ENCODE data around the gene CHAT. TPM values are rescaled to one million over a fixed set of nuclear protein-coding genes. Genes with fewer than 3 reads are reported as not detected.

CHAT gene
- total RNA-seq, 2 experiments from 2014 or later = not detected

DNA sequence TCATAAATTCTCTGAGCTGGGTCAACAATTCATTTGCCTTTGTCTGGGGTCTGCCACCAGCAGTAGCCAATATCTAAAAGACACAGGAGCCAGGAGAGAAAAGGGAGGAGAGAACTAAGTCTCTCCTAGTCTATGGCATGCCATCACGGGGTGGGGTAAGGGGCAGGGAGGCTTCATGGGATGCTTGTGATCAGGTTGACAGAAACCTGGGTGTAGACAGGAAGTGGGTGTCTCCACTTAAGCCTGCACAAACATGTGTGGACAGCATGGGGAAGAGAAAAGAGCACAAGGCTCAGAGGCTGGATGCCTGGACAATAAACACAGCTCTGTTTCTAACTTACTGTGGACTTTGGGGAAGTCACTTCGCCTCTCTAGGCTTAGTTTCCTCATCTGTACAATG, 54.2 kb downstream of the CHAT start:
- TF ChIP-seq, protein P1, sequence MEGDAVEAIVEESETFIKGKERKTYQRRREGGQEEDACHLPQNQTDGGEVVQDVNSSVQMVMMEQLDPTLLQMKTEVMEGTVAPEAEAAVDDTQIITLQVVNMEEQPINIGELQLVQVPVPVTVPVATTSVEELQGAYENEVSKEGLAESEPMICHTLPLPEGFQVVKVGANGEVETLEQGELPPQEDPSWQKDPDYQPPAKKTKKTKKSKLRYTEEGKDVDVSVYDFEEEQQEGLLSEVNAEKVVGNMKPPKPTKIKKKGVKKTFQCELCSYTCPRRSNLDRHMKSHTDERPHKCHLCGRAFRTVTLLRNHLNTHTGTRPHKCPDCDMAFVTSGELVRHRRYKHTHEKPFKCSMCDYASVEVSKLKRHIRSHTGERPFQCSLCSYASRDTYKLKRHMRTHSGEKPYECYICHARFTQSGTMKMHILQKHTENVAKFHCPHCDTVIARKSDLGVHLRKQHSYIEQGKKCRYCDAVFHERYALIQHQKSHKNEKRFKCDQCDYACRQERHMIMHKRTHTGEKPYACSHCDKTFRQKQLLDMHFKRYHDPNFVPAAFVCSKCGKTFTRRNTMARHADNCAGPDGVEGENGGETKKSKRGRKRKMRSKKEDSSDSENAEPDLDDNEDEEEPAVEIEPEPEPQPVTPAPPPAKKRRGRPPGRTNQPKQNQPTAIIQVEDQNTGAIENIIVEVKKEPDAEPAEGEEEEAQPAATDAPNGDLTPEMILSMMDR (conservative IDR thresholded peaks at IDR 0.05; ENCODE audit: low read length) = no peak
- no peak for TF ChIP-seq EZH2phosphoT487 (IDR thresholded peaks at IDR 0.05; ENCODE audit: borderline replicate concordance, low read depth, low read length)
- POLR2A ChIA-PET = no interaction called here
- Histone ChIP-seq H3K4me2 (ENCODE audit: low read length) (no peak overlapping the region), H3K9me3 (ENCODE audit: low read length) (no peaks in the 10 kb centered on the region), H3K4me1 (ENCODE audit: insufficient read depth, low read length, poor library complexity, severe bottlenecking) (no peaks in the 10 kb centered on the region), H3K36me3 (ENCODE audit: insufficient read depth, low read length) (no peaks in the 10 kb centered on the region), H4K20me1 (ENCODE audit: insufficient read depth, low read length) (no peaks in the 10 kb centered on the region), H2AFZ (ENCODE audit: low read length) (no peak overlapping the region), H3K4me3 (ENCODE audit: low read depth, low read length, poor library complexity, severe bottlenecking) (no peak overlapping the region), H3K79me2 (ENCODE audit: insufficient read depth, low read depth, low read length) (no peaks in the 10 kb centered on the region), H3K9me2 (ENCODE audit: insufficient read depth, low read length) (no peaks in the 10 kb centered on the region), H3K27ac (ENCODE audit: low read depth, low read length, poor library complexity, severe bottlenecking) (no peak overlapping the region)
- DNase-seq (ENCODE audit: low spot score) = no peak
- intact Hi-C loops (cut with micrococcal nuclease; ENCODE audit: unreplicated experiment) = no loop called here
- no TSS peak for BruUV-seq (replicated peaks)
- CTCF ChIA-PET (ENCODE audit: unreplicated experiment) = no interaction called here

DNA sequence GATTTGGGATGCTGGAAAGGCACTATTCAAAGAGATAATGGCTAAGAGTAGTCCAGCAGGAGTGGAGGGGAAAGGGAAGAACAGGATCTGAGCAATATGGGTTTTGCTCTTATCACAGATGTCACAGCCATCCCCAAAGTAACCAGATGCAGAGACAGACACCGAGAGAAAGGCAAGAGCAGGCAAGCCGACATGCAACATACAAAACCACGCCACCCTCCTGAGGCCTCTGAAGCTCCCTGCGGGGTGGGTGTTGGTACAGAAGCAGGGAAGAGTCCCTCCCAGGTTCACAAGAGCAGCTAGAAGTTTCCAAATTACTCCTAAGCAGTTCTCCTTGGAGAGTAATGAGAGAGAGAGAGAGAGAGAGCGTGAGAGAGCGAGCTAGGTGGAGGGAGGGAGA, 54.8 kb downstream of the CHAT start:
- ChIA-PET POLR2A (no interaction called here), CTCF (ENCODE audit: unreplicated experiment) (no interaction called here)
- H3K4me2 ChIP-seq (ENCODE audit: low read length) = no peak overlapping the region
- BruUV-seq (replicated peaks) = no TSS peak
- no peaks in the 10 kb centered on the region for H3K79me2 ChIP-seq (ENCODE audit: insufficient read depth, low read depth, low read length)
- no peak for DNase-seq (ENCODE audit: low spot score)
- H3K9me2 ChIP-seq (ENCODE audit: insufficient read depth, low read length) = no peaks in the 10 kb centered on the region
- TF ChIP-seq EZH2phosphoT487 (IDR thresholded peaks at IDR 0.05; ENCODE audit: borderline replicate concordance, low read depth, low read length) = no peak
- TF ChIP-seq, protein P1 (conservative IDR thresholded peaks at IDR 0.05; ENCODE audit: low read length) = no peak
- intact Hi-C loops (cut with micrococcal nuclease; ENCODE audit: unreplicated experiment) = no loop called here
- H3K36me3 ChIP-seq (ENCODE audit: insufficient read depth, low read length) = no peaks in the 10 kb centered on the region
- no peaks in the 10 kb centered on the region for H3K4me1 ChIP-seq (ENCODE audit: insufficient read depth, low read length, poor library complexity, severe bottlenecking)
- no peak overlapping the region for H2AFZ ChIP-seq (ENCODE audit: low read length)
- no peak overlapping the region for H3K27ac ChIP-seq (ENCODE audit: low read depth, low read length, poor library complexity, severe bottlenecking)
- H3K4me3 ChIP-seq (ENCODE audit: low read depth, low read length, poor library complexity, severe bottlenecking) = no peak overlapping the region
- no peaks in the 10 kb centered on the region for H4K20me1 ChIP-seq (ENCODE audit: insufficient read depth, low read length)
- H3K9me3 ChIP-seq (ENCODE audit: low read length) = no peaks in the 10 kb centered on the region

DNA sequence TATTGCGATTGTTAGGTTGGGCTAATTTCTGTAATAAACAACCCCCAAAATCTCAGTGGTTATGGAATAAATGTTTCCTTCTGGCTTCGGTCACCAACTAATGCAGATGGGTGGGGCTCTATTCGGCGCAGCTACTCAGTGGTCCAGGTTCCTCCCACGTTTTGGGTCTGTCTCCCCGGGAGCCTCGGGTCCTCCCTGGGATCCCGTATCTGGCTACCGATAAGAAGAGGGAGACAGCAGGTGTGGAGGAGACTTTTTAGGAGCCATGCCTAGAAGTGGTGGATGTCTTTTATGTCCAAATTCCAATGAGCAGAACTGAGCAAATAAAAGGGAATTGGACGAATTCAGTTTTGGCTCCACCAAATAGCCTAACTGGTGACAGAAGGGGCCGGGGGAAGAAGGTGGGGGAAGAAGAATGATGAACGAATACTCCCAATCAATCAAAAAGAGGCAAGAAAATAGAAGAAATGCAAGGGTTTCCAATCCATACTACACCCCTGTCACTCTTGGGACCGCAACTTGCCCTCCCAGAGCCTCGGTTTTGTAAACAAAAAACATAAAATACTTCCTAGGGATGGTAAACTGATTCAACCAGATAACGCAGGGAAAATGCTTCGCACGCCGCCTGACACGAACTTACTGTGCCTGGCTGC, 65.1 kb downstream of the CHAT start:
- no peak for TF ChIP-seq EZH2phosphoT487 (IDR thresholded peaks at IDR 0.05; ENCODE audit: borderline replicate concordance, low read depth, low read length)
- TF ChIP-seq, protein P1 (conservative IDR thresholded peaks at IDR 0.05; ENCODE audit: low read length) = no peak
- ChIA-PET POLR2A (no interaction called here), CTCF (ENCODE audit: unreplicated experiment) (no interaction called here)
- no peak overlapping the region for H3K4me2 ChIP-seq (ENCODE audit: low read length)
- no peak overlapping the region for H2AFZ ChIP-seq (ENCODE audit: low read length)
- no peak overlapping the region for H3K27ac ChIP-seq (ENCODE audit: low read depth, low read length, poor library complexity, severe bottlenecking)
- intact Hi-C loops (cut with micrococcal nuclease; ENCODE audit: unreplicated experiment) = no loop called here
- no peaks in the 10 kb centered on the region for H3K4me1 ChIP-seq (ENCODE audit: insufficient read depth, low read length, poor library complexity, severe bottlenecking)
- no TSS peak for BruUV-seq (replicated peaks)
- no peak overlapping the region for H3K4me3 ChIP-seq (ENCODE audit: low read depth, low read length, poor library complexity, severe bottlenecking)
- H3K79me2 ChIP-seq (ENCODE audit: insufficient read depth, low read depth, low read length) = no peaks in the 10 kb centered on the region
- no peaks in the 10 kb centered on the region for H3K9me2 ChIP-seq (ENCODE audit: insufficient read depth, low read length)
- H4K20me1 ChIP-seq (ENCODE audit: insufficient read depth, low read length) = no peaks in the 10 kb centered on the region
- H3K36me3 ChIP-seq (ENCODE audit: insufficient read depth, low read length) = no peaks in the 10 kb centered on the region
- H3K9me3 ChIP-seq (ENCODE audit: low read length) = no peaks in the 10 kb centered on the region
- no peak for DNase-seq (ENCODE audit: low spot score)

Measured in OCI-LY7 (cell line).